SK-N-SH treated with all-trans-retinoic acid at 6 μM for 48 hours (cell line): Measurements from ENCODE around the gene CRIP1.

ENCODE experiments used
- SNAI2 ChIP-seq: fragments of 250-450 bp; sonication (Bioruptor Pico); IDR thresholded peaks from 2 replicates; pipeline ENCODE4 v1.5.0; 2020; ENCODE audit warnings: mild to moderate bottlenecking, moderate library complexity
- TOX ChIP-seq: fragments of 250-450 bp; sonication (Bioruptor Pico); IDR thresholded peaks from 2 replicates; pipeline ENCODE4 v1.8.0; 2021; ENCODE audit warnings: mild to moderate bottlenecking, moderate library complexity, borderline replicate concordance
- ZFP3 ChIP-seq: fragments of 250-450 bp; sonication (Bioruptor Pico); IDR thresholded peaks from 2 replicates; pipeline ENCODE4 v1.5.0; 2020; ENCODE audit warnings: mild to moderate bottlenecking, moderate library complexity
- ZFP30 ChIP-seq: fragments of 450-650 bp; formaldehyde crosslinking; IDR thresholded peaks from 2 replicates; pipeline ENCODE4 v1.5.0; 2022; ENCODE audit warnings: mild to moderate bottlenecking, moderate library complexity
- ZNF565 ChIP-seq: fragments of 450-650 bp; formaldehyde crosslinking; conservative IDR thresholded peaks from 2 replicates; pipeline ENCODE4 v1.5.0; 2020; ENCODE audit warnings: low read depth, mild to moderate bottlenecking, moderate library complexity
- TF ChIP-seq, protein P1 (sequence below): fragments of 250-450 bp; sonication (Bioruptor Pico); IDR thresholded peaks from 2 replicates; pipeline ENCODE4 v1.5.1; 2021; ENCODE audit warnings: mild to moderate bottlenecking, moderate library complexity
- TF ChIP-seq, protein P2 (sequence below): fragments of 250-450 bp; sonication (Bioruptor Pico); IDR thresholded peaks from 2 replicates; pipeline ENCODE4 v1.8.0; 2020; ENCODE audit warnings: mild to moderate bottlenecking, moderate library complexity, borderline replicate concordance

- TF ChIP-seq SNAI2 (CRISPR knock-in tag), result no peak
- no peak for TF ChIP-seq ZFP3 (CRISPR knock-in tag)
- TF ChIP-seq ZFP30 (CRISPR knock-in tag), result no peak
- TF ChIP-seq, protein P1, sequence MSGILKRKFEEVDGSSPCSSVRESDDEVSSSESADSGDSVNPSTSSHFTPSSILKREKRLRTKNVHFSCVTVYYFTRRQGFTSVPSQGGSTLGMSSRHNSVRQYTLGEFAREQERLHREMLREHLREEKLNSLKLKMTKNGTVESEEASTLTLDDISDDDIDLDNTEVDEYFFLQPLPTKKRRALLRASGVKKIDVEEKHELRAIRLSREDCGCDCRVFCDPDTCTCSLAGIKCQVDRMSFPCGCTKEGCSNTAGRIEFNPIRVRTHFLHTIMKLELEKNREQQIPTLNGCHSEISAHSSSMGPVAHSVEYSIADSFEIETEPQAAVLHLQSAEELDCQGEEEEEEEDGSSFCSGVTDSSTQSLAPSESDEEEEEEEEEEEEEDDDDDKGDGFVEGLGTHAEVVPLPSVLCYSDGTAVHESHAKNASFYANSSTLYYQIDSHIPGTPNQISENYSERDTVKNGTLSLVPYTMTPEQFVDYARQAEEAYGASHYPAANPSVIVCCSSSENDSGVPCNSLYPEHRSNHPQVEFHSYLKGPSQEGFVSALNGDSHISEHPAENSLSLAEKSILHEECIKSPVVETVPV (CRISPR knock-in tag), result no peak
- TF ChIP-seq, protein P2, sequence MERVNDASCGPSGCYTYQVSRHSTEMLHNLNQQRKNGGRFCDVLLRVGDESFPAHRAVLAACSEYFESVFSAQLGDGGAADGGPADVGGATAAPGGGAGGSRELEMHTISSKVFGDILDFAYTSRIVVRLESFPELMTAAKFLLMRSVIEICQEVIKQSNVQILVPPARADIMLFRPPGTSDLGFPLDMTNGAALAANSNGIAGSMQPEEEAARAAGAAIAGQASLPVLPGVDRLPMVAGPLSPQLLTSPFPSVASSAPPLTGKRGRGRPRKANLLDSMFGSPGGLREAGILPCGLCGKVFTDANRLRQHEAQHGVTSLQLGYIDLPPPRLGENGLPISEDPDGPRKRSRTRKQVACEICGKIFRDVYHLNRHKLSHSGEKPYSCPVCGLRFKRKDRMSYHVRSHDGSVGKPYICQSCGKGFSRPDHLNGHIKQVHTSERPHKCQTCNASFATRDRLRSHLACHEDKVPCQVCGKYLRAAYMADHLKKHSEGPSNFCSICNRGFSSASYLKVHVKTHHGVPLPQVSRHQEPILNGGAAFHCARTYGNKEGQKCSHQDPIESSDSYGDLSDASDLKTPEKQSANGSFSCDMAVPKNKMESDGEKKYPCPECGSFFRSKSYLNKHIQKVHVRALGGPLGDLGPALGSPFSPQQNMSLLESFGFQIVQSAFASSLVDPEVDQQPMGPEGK, result no peak
- no peak for TF ChIP-seq TOX (CRISPR knock-in tag)
- TF ChIP-seq ZNF565, result no peak
These were observed 17.0 kb upstream of the CRIP1 start for GRCh38 chr14:105469456-105470349.
